Kidney (tissue), 14 donors: ENCODE results near the gene SLX9. TPM values are rescaled to one million over a fixed set of nuclear protein-coding genes. Genes with fewer than 3 reads are reported as not detected.

ENCODE experiments used
- DNase-seq, 5 donors: peaks; one replicate each; pipeline ENCODE4 v3.0.0-alpha.2; 2013 to 2020
- FAIRE-seq: peaks from 2 replicates; lab custom pipeline; 2012; peaks lifted over from hg19 to GRCh38; lab: Jason Lieb, UNC
- H3K27ac ChIP-seq, 2 donors: one replicate each; pipeline ENCODE4 v1.7.0; 2013; ENCODE audit warnings: low read depth in 2 of 2, low read length in 2 of 2, inconsistent platforms in 1 of 2
- H3K27me3 ChIP-seq: one replicate; pipeline ENCODE4 v1.7.1; 2013; ENCODE audit warnings: low read length, inconsistent platforms; ENCODE audit not compliant: control insufficient read depth, insufficient read depth
- H3K36me3 ChIP-seq, 3 donors: one replicate each; pipeline versions ENCODE4 v1.7.0 to v1.7.1; 2013; ENCODE audit warnings: low read length in 3 of 3, control low read depth in 1 of 3, inconsistent platforms in 1 of 3; ENCODE audit not compliant: insufficient read depth in 3 of 3, control insufficient read depth in 2 of 3
- H3K4me1 ChIP-seq, 3 donors: one replicate each; pipeline versions ENCODE4 v1.7.0 to v1.7.1; 2013; ENCODE audit warnings: low read length in 3 of 3, inconsistent platforms in 1 of 3, low read depth in 1 of 3; ENCODE audit not compliant: control insufficient read depth in 2 of 3, insufficient read depth in 2 of 3
- H3K4me3 ChIP-seq, 3 donors: one replicate each; pipeline versions ENCODE4 v1.7.0 to v1.8.1; 2013; ENCODE audit warnings: low read length in 3 of 3, control low read depth in 1 of 3, inconsistent platforms in 1 of 3
- H3K9ac ChIP-seq, 3 donors: one replicate each; pipeline versions ENCODE4 v1.7.0 to v1.7.1; 2013; ENCODE audit warnings: low read length in 3 of 3, control low read depth in 1 of 3, inconsistent platforms in 1 of 3
- H3K9me3 ChIP-seq, 3 donors: one replicate each; pipeline versions ENCODE4 v1.7.0 to v1.7.1; 2013; ENCODE audit warnings: low read length in 3 of 3, control low read depth in 1 of 3, inconsistent platforms in 1 of 3; ENCODE audit not compliant: control insufficient read depth in 2 of 3, insufficient read depth in 1 of 3
- CTCF ChIP-seq: IDR thresholded peaks from 3 replicates; pipeline ENCODE4 v1.5.1; 2012; ENCODE audit warnings: mild to moderate bottlenecking, moderate library complexity, borderline replicate concordance; ENCODE audit not compliant: insufficient read depth; ENCODE audit errors: extremely low read depth
- intact Hi-C: fragments of 100-400 bp; cut with DNase I; formaldehyde crosslinking; loops from one replicate; pipeline ENCODE4 v1.11.1; 2022
- polyA plus RNA-seq: library from polyadenylated mRNA; stranded (reverse); fragments of 350-450 nt; fragmentation: Illumina TruSeq; extraction: RNeasy Lipid Tissue Mini Kit (QIAGEN cat#74804); gene quantifications from one replicate; pipeline ENCODE4 v1.2.3, GENCODE V29; 2014; ENCODE audit warnings: low read depth, low replicate concordance; ENCODE audit not compliant: insufficient read depth
- total RNA-seq: library from RNA; stranded (reverse); fragmentation: NEBNext Ultra II Directional; extraction: Animal tissue kit (Norgen Biotek cat#: 25700); gene quantifications from one replicate; pipeline ENCODE4 v1.2.1, GENCODE V29; 2021
- donor health status: control.
- donor health status: control.
- donor health status: control.
- donor health status: control.
- donor health status: control.
- donor health status: DM: yes; HTN: yes; CAD: no.
- donor health status: Normal renal cell carcinoma (clear cell type).

Gene SLX9
- total and polyA plus RNA-seq, 2 donors from 2014 or later: 27.1 to 35.1 TPM

GRCh38 chr21:44933918-44934260, 5.9 kb upstream of the SLX9 start:
- peaks cover 0 to 11% (median 0%) of the 10 kb centered on the region in 3 donors for H3K4me1 ChIP-seq
- H3K27ac ChIP-seq: no peak overlapping the region
- H3K9ac ChIP-seq: no peak overlapping the region
- TF ChIP-seq CTCF: no peak
- FAIRE-seq (no peak), DNase-seq (peak in 1 of 5 donors; percentile 56)
- no peak overlapping the region for H3K4me3 ChIP-seq
- H3K27me3 ChIP-seq: peaks cover 4% of the 10 kb centered on the region
- H3K9me3 ChIP-seq: no peaks in the 10 kb centered on the region
- no peaks in the 10 kb centered on the region for H3K36me3 ChIP-seq
- intact Hi-C loops: no loop called here

GRCh38 chr21:44934276-44934675, 5.6 kb upstream of the SLX9 start:
- H3K9ac ChIP-seq: no peak overlapping the region
- no peak overlapping the region for H3K27ac ChIP-seq
- H3K27me3 ChIP-seq: peaks cover 4% of the 10 kb centered on the region
- intact Hi-C loops: no loop called here
- peaks cover 0 to 15% (median 0%) of the 10 kb centered on the region in 3 donors for H3K4me1 ChIP-seq
- no peak for TF ChIP-seq CTCF
- H3K9me3 ChIP-seq: no peaks in the 10 kb centered on the region
- no peak overlapping the region for H3K4me3 ChIP-seq
- DNase-seq (peak in 1 of 5 donors; percentile 26), FAIRE-seq (no peak)
- no peaks in the 10 kb centered on the region for H3K36me3 ChIP-seq

DNA sequence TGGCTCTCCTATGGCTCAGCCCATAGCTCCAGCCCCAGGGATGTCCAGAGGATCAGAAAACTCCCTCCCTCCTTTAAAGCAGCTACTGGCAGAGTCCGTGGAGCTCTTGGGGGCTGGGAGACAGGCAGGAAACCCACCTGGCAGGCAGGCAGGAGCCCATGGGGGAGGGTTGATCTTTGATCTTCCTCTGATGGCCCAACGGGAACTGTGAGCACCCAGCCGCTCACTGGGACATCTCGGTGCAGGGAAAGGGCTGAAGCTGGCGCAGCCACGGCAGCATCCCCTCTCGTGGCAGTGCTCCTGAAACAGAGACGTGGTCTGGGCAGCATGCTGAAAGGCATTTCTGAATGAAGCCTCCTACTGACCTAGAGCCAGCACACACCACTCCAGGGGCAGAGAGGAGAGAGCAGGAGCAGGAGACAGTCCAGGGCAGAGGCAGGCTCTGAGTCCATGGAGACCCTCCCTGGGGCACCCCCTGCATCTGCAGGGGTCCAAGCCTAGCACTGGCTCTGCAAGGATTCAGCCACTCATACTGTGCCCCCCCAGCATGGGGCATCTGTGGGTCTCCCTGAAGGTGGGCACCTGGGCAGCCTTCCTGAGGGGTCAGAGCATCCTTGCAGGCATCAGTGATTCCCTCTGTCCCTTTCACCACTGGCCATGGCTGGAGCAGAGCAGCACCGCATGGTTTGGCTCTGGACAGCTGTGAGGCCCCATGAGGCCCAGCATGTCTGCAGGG, 4.9 kb upstream of the SLX9 start:
- H3K9me3 ChIP-seq: no peaks in the 10 kb centered on the region
- no peak for FAIRE-seq

More for the DNA sequence above, 4.9 kb upstream of the SLX9 start:
- peak in 1 of 5 donors; percentile 34 for DNase-seq
- Histone ChIP-seq H3K4me3 (no peak overlapping the region), H3K27ac (no peak overlapping the region), H3K4me1 (peaks cover 0 to 15% (median 0%) of the 10 kb centered on the region in 3 donors), H3K36me3 (no peaks in the 10 kb centered on the region), H3K9ac (no peak overlapping the region), H3K27me3 (peaks cover 4% of the 10 kb centered on the region)
- intact Hi-C loops: no loop called here
- TF ChIP-seq CTCF: no peak
